ENCODE results near the gene RLN3.
A peak's percentile ranks its signal among the peaks of the same experiment; 100 is the strongest.
"Not testable (repeated sequence)": the region's sequence is repeated elsewhere in the genome, so short reads cannot be mapped to it uniquely, and the experiment has no call there.

The RLN3 gene

DNA sequence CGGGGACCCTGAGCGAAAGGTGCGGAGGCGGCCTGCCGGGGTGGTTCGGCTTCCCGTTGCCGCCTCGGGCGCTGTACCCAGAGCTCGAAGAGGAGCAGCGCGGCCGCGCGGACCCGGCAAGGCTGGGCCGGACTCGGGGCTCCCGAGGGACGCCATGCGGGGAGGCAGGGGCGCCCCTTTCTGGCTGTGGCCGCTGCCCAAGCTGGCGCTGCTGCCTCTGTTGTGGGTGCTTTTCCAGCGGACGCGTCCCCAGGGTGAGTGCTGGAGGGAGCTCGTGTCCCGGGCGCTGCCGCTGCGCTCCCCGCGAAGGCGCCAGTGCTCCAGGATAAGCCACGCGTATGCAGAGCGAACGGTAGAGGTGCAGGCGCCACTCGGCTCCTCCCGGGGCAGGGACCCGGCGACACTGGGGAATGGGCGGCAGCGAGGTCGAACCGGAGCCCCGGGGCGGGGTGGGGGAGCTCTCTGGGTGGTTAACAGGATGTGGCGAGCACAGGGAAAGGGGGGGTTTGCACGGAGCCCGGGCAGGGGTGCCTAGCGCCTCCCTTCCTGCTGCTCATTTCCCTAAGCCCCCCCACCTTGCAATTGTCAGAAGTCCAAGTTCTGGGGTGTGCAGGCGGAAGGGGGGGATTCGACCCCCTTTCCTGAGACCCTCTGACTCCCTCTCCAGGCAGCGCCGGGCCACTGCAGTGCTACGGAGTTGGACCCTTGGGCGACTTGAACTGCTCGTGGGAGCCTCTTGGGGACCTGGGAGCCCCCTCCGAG is 4.0 kb downstream of the RLN3 start, which contains the start of gene IL27RA:
Gene IL27RA, plus strand, starts transcription at position 44 of the 762 bp plus-strand sequence. Its CDS starts 111 bp downstream, at position 155.
- Histone ChIP-seq H3K4me1 (ENCODE audit: control insufficient read depth, insufficient read depth, low read length) (no peaks in the 10 kb centered on the region), H3K9ac (ENCODE audit: low read length) (peak within 1 kb of the TSS; percentile 30), H3K36me3 (ENCODE audit: control insufficient read depth, insufficient read depth, low read length) (no peaks in the 10 kb centered on the region), H3K27me3 (ENCODE audit: control insufficient read depth, insufficient read depth, low read length) (no peaks in the 10 kb centered on the region), H3K4me3 (ENCODE audit: low read length) (peak within 1 kb of the TSS; percentile 82), H3K27ac (ENCODE audit: low read depth, low read length) (no peak within 1 kb of the TSS)

GRCh38 chr19:14033946-14034345 is 6.0 kb downstream of the RLN3 start:
- H3K4me1 ChIP-seq (ENCODE audit: control insufficient read depth, insufficient read depth, low read length) = no peaks in the 10 kb centered on the region

DNA sequence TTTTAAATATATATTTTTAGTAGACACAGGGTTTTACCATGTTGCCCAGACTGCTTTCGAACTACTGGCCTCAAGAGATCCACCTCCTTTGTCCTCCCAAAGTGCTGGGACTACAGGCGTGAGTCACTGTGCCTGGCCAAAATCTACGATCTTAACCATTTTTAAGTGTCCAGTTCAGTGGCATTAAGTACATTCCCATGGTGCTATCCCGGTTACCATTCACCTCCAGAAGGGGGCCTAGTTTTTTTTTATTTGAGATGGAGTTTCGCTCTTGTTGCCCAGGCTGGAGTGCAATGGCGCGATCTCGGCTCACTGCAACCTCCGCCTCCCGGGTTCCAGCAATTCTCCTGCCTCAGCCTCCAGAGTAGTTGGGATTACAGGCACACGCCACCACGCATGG is 7.2 kb downstream of the RLN3 start:
- H3K4me1 ChIP-seq (ENCODE audit: control insufficient read depth, insufficient read depth, low read length); H3K27me3 ChIP-seq (ENCODE audit: control insufficient read depth, insufficient read depth, low read length); H3K36me3 ChIP-seq (ENCODE audit: control insufficient read depth, insufficient read depth, low read length); H3K9ac ChIP-seq (ENCODE audit: low read length); H3K27ac ChIP-seq (ENCODE audit: low read depth, low read length); H3K4me3 ChIP-seq (ENCODE audit: low read length): not testable (repeated sequence)

More at GRCh38 chr19:14033946-14034345, 6.0 kb downstream of the RLN3 start:
- Histone ChIP-seq H3K9ac (ENCODE audit: low read length) (no peak overlapping the region), H3K27ac (ENCODE audit: low read depth, low read length) (no peak overlapping the region), H3K27me3 (ENCODE audit: control insufficient read depth, insufficient read depth, low read length) (no peaks in the 10 kb centered on the region), H3K4me3 (ENCODE audit: low read length) (no peak overlapping the region), H3K36me3 (ENCODE audit: control insufficient read depth, insufficient read depth, low read length) (no peaks in the 10 kb centered on the region)

GRCh38 chr19:14035706-14036105 is 7.8 kb downstream of the RLN3 start:
- H3K4me1 ChIP-seq (ENCODE audit: control insufficient read depth, insufficient read depth, low read length) = no peaks in the 10 kb centered on the region
- no peak overlapping the region for H3K4me3 ChIP-seq (ENCODE audit: low read length)
- H3K27ac ChIP-seq (ENCODE audit: low read depth, low read length) = no peak overlapping the region
- H3K27me3 ChIP-seq (ENCODE audit: control insufficient read depth, insufficient read depth, low read length) = no peaks in the 10 kb centered on the region
- no peak overlapping the region for H3K9ac ChIP-seq (ENCODE audit: low read length)
- no peaks in the 10 kb centered on the region for H3K36me3 ChIP-seq (ENCODE audit: control insufficient read depth, insufficient read depth, low read length)

DNA sequence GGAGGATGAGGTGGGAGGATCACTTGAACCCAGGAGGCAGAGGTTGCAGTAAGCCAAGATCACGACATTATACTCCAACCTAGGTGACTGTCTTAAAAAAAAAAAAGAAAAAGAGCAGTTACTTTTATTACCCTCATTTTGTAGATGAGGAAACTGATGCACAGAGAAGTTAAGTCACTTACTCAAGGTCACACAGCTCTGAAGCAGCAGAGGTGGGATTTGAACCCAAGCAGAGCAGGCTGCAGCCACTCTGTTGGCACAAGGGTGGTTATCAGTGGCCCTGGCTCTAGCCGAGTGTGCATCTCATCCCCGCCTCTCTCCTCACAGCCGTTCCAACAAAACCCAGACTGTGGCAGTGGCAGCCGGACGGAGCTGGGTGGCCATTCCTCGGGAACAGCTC is 11.2 kb downstream of the RLN3 start:
- Histone ChIP-seq H3K27me3 (ENCODE audit: control insufficient read depth, insufficient read depth, low read length) (no peaks in the 10 kb centered on the region), H3K9ac (ENCODE audit: low read length) (no peak overlapping the region), H3K4me1 (ENCODE audit: control insufficient read depth, insufficient read depth, low read length) (no peaks in the 10 kb centered on the region), H3K36me3 (ENCODE audit: control insufficient read depth, insufficient read depth, low read length) (no peaks in the 10 kb centered on the region), H3K4me3 (ENCODE audit: low read length) (no peak overlapping the region), H3K27ac (ENCODE audit: low read depth, low read length) (no peak overlapping the region)

GRCh38 chr19:14042659-14043608 is 15.0 kb downstream of the RLN3 start:
- not testable (repeated sequence) for H3K27ac ChIP-seq (ENCODE audit: low read depth, low read length); H3K36me3 ChIP-seq (ENCODE audit: control insufficient read depth, insufficient read depth, low read length); H3K4me1 ChIP-seq (ENCODE audit: control insufficient read depth, insufficient read depth, low read length); H3K27me3 ChIP-seq (ENCODE audit: control insufficient read depth, insufficient read depth, low read length); H3K4me3 ChIP-seq (ENCODE audit: low read length); H3K9ac ChIP-seq (ENCODE audit: low read length)

DNA sequence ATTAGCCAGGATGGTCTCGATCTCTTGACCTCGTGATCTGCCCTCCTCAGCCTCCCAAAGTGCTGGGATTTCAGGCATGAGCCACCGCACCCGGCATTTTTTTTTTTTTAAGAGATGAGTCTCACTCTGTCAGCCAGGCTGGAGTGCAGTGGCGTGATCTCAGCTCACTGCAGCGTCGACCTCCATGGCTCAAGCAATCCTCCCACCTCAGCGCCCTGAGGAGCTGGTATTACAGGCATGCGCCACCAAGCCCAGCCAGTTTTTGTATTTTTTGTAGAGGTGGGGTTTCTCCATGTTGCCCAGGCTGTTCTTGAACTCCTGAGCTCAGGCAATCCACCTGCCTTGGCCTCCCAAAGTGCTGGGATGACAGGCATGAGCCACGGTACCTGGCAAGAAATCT is 19.9 kb downstream of the RLN3 start:
- not testable (repeated sequence) for H3K4me3 ChIP-seq (ENCODE audit: low read length); H3K27ac ChIP-seq (ENCODE audit: low read depth, low read length); H3K27me3 ChIP-seq (ENCODE audit: control insufficient read depth, insufficient read depth, low read length); H3K36me3 ChIP-seq (ENCODE audit: control insufficient read depth, insufficient read depth, low read length); H3K9ac ChIP-seq (ENCODE audit: low read length); H3K4me1 ChIP-seq (ENCODE audit: control insufficient read depth, insufficient read depth, low read length)

GRCh38 chr19:14048443-14049153 is 20.6 kb downstream of the RLN3 start:
- Histone ChIP-seq H3K27ac (ENCODE audit: low read depth, low read length) (no peak overlapping the region), H3K27me3 (ENCODE audit: control insufficient read depth, insufficient read depth, low read length) (no peaks in the 10 kb centered on the region), H3K4me3 (ENCODE audit: low read length) (no peak overlapping the region), H3K9ac (ENCODE audit: low read length) (no peak overlapping the region), H3K36me3 (ENCODE audit: control insufficient read depth, insufficient read depth, low read length) (peaks cover 2% of the 10 kb centered on the region), H3K4me1 (ENCODE audit: control insufficient read depth, insufficient read depth, low read length) (no peaks in the 10 kb centered on the region)

DNA sequence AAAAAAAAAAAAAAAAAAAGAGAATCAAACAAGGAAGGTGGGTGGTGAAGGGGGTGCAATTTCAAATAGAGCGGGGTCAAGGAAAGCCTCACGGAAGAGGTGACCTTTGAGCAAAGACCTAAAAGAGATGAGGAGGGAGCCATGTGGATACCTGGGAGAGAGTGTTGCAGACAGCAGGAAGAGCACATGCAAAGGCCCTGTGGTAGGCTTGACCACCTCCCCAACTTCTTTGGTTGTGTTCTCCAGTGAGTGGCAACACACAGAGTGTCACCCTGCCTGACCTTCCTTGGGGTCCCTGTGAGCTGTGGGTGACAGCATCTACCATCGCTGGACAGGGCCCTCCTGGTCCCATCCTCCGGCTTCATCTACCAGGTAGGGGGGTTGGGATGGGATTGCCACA is 22.6 kb downstream of the RLN3 start:
- Histone ChIP-seq H3K27ac (ENCODE audit: low read depth, low read length) (no peak overlapping the region), H3K4me1 (ENCODE audit: control insufficient read depth, insufficient read depth, low read length) (no peaks in the 10 kb centered on the region), H3K27me3 (ENCODE audit: control insufficient read depth, insufficient read depth, low read length) (no peaks in the 10 kb centered on the region), H3K4me3 (ENCODE audit: low read length) (no peak overlapping the region), H3K36me3 (ENCODE audit: control insufficient read depth, insufficient read depth, low read length) (peaks cover 2% of the 10 kb centered on the region), H3K9ac (ENCODE audit: low read length) (no peak overlapping the region)

DNA sequence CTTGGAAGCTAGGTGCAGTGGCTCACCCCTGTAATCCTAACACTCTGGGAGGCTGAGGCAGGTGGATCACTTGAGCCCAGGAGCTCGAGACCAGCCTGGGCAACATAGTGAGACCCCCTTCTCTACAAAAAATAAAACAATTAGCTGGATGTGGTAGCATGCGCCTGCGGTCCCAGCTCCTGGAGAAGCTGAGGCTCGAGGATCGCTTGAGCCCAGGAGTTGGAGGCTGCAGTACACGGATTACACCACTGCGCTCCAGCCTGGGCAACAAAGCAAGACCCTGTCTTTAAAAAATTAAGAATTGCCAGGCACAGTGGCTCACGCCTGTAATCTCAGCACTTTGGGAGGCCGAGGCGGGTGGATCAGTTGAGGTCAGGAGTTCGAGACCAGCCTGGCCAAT is 23.0 kb downstream of the RLN3 start:
- H3K27me3 ChIP-seq (ENCODE audit: control insufficient read depth, insufficient read depth, low read length); H3K9ac ChIP-seq (ENCODE audit: low read length); H3K4me1 ChIP-seq (ENCODE audit: control insufficient read depth, insufficient read depth, low read length); H3K4me3 ChIP-seq (ENCODE audit: low read length); H3K36me3 ChIP-seq (ENCODE audit: control insufficient read depth, insufficient read depth, low read length); H3K27ac ChIP-seq (ENCODE audit: low read depth, low read length): not testable (repeated sequence)

GRCh38 chr19:14051980-14052379 is 24.0 kb downstream of the RLN3 start:
- Histone ChIP-seq H3K27me3 (ENCODE audit: control insufficient read depth, insufficient read depth, low read length) (no peaks in the 10 kb centered on the region), H3K27ac (ENCODE audit: low read depth, low read length) (no peak overlapping the region), H3K36me3 (ENCODE audit: control insufficient read depth, insufficient read depth, low read length) (peaks cover 2% of the 10 kb centered on the region), H3K4me3 (ENCODE audit: low read length) (no peak overlapping the region), H3K9ac (ENCODE audit: low read length) (no peak overlapping the region), H3K4me1 (ENCODE audit: control insufficient read depth, insufficient read depth, low read length) (no peaks in the 10 kb centered on the region)

- Histone ChIP-seq H3K27me3 (ENCODE audit: control insufficient read depth, insufficient read depth, low read length) (no peaks in the 10 kb centered on the region), H3K4me1 (ENCODE audit: control insufficient read depth, insufficient read depth, low read length) (no peaks in the 10 kb centered on the region), H3K4me3 (ENCODE audit: low read length) (no peak overlapping the region), H3K36me3 (ENCODE audit: control insufficient read depth, insufficient read depth, low read length) (peaks cover 2% of the 10 kb centered on the region), H3K9ac (ENCODE audit: low read length) (no peak overlapping the region), H3K27ac (ENCODE audit: low read depth, low read length) (no peak overlapping the region)
Measured at GRCh38 chr19:14052470-14052869, 24.5 kb downstream of the RLN3 start.
